Frontal cortex (tissue), 4 donors: ENCODE measurements around the gene TEX29. TPM values are rescaled to one million over a fixed set of nuclear protein-coding genes. Genes with fewer than 3 reads are reported as not detected.

Experiments used
- DNase-seq, 2 donors: peaks; one replicate each; pipeline ENCODE4 v3.0.0; 2012; ENCODE audit warnings: low spot score in 2 of 2
- FAIRE-seq: peaks from 2 replicates; lab custom pipeline; 2012; peaks lifted over from hg19 to GRCh38; lab: Jason Lieb, UNC
- total RNA-seq: library from RNA; depleted of rRNA; stranded (reverse); fragments of >200 nt; gene quantifications from one replicate; pipeline ENCODE4 v1.2.3, GENCODE V29; 2014
- donor health status: control.
- donor health status: control.
- donor health status: control.

Gene TEX29
- total RNA-seq, 1 donor from 2014 or later: not detected

- FAIRE-seq (no peak), DNase-seq (no peak)
These were observed 16.2 kb downstream of the TEX29 start for GRCh38 chr13:111336666-111337065.

GRCh38 chr13:111337206-111337605 lies 16.8 kb downstream of the TEX29 start:
- FAIRE-seq: no peak
- DNase-seq: no peak

GRCh38 chr13:111337741-111338140 lies 17.3 kb downstream of the TEX29 start:
- no peak for DNase-seq

GRCh38 chr13:111338841-111339240 lies 18.4 kb downstream of the TEX29 start:
- no peak for DNase-seq
- FAIRE-seq: no peak

More at GRCh38 chr13:111337741-111338140, 17.3 kb downstream of the TEX29 start:
- no peak for FAIRE-seq

- FAIRE-seq (no peak), DNase-seq (no peak)
These were observed 19.1 kb downstream of the TEX29 start for GRCh38 chr13:111339366-111340143.

- DNase-seq (no peak), FAIRE-seq (no peak)
These were observed 21.4 kb downstream of the TEX29 start for GRCh38 chr13:111341886-111342285.

GRCh38 chr13:111342721-111343120 lies 22.3 kb downstream of the TEX29 start:
- no peak for FAIRE-seq
- DNase-seq: no peak

- FAIRE-seq (no peak), DNase-seq (no peak)
These were observed 22.9 kb downstream of the TEX29 start for GRCh38 chr13:111343186-111343805.

GRCh38 chr13:111344471-111345191 lies 24.2 kb downstream of the TEX29 start:
- no peak for DNase-seq
- no peak for FAIRE-seq

- FAIRE-seq: no peak
These were observed 25.2 kb downstream of the TEX29 start for GRCh38 chr13:111345682-111346081.

GRCh38 chr13:111346101-111346680 lies 25.7 kb downstream of the TEX29 start:
- no peak for DNase-seq
- FAIRE-seq: no peak

More at GRCh38 chr13:111345682-111346081, 25.2 kb downstream of the TEX29 start:
- DNase-seq: no peak

- FAIRE-seq: no peak
- no peak for DNase-seq
These were observed 27.0 kb downstream of the TEX29 start for GRCh38 chr13:111347438-111347837.

GRCh38 chr13:111353508-111353907 lies 33.1 kb downstream of the TEX29 start:
- FAIRE-seq: no peak
- no peak for DNase-seq

- DNase-seq (no peak), FAIRE-seq (no peak)
These were observed 34.3 kb downstream of the TEX29 start for GRCh38 chr13:111354789-111355188.

GRCh38 chr13:111356795-111357194 lies 36.4 kb downstream of the TEX29 start:
- no peak for FAIRE-seq
- no peak for DNase-seq

- DNase-seq (no peak), FAIRE-seq (no peak)
These were observed 38.9 kb downstream of the TEX29 start for GRCh38 chr13:111359237-111359915.

GRCh38 chr13:111359930-111360329 lies 39.5 kb downstream of the TEX29 start:
- no peak for DNase-seq
- no peak for FAIRE-seq

- FAIRE-seq: no peak
These were observed 40.0 kb downstream of the TEX29 start for GRCh38 chr13:111360452-111360851.

GRCh38 chr13:111361046-111361872 lies 40.8 kb downstream of the TEX29 start:
- no peak for FAIRE-seq
- no peak for DNase-seq

More at GRCh38 chr13:111360452-111360851, 40.0 kb downstream of the TEX29 start:
- DNase-seq: no peak
